Nephron (organoid): ENCODE results near the gene L2HGDH.

Experiments
- H3K27ac Mint-ChIP-seq, 3 experiments: 2 replicates each; pipeline ENCODE4 v1.8.0; 2020; ENCODE audit warnings: mixed read lengths in 3 of 3, mild to moderate bottlenecking in 2 of 3, moderate library complexity in 1 of 3
- H3K27me3 Mint-ChIP-seq: 2 replicates; pipeline ENCODE4 v1.8.0; 2021; ENCODE audit warnings: low read depth, mild to moderate bottlenecking, moderate library complexity, mixed read lengths
- H3K36me3 Mint-ChIP-seq: 2 replicates; pipeline ENCODE4 v1.8.0; 2020; ENCODE audit warnings: low read depth, mixed read lengths
- H3K4me1 Mint-ChIP-seq: 2 replicates; pipeline ENCODE4 v1.8.0; 2020; ENCODE audit warnings: mixed read lengths
- H3K4me3 Mint-ChIP-seq, 3 experiments: 2 replicates each; pipeline ENCODE4 v1.8.0; 2020; ENCODE audit warnings: mild to moderate bottlenecking in 3 of 3, mixed read lengths in 3 of 3, moderate library complexity in 2 of 3
- H3K9me3 Mint-ChIP-seq: 2 replicates; pipeline ENCODE4 v1.8.0; 2020; ENCODE audit warnings: mixed read lengths
- TF ChIP-seq, protein P1 (sequence below), 3 experiments: fragments of 200-600 bp; sonication (generic); IDR thresholded peaks; one replicate each; pipeline ENCODE4 v1.5.0; 2021; ENCODE audit warnings: antibody characterized with exemption in 3 of 3; ENCODE audit not compliant: unreplicated experiment in 3 of 3

The L2HGDH gene

DNA sequence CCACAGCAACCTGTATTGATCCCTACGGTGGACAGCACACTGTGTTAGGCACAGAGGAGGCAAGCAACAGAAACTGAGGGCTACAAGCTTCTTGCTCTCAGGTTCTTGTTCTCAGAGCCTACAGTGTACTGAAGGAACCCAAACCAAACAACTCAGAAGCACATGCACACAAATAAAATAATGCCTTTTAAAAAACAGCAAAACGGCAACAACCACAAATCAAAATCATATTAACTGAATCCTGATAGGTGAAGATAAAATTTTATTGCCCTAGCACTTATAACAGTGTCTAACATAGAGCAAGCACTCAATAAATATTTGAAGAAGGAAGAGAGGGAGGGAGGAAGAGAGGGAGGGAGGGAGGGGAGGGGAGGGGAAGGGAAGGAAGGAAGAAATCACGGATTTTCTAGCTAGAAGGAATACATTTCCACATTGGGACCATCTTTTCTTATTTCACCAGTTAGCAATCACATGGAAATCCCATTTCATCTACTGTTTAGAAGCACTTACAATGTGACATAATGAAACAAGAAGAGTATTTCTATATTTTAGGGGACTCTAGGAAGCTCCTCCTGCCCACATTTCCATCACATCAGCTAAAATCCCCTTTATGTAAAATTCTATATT is 27.3 kb upstream of the L2HGDH start:
- no peaks in the 10 kb centered on the region for H3K27me3 Mint-ChIP-seq
- H3K9me3 Mint-ChIP-seq = no peaks in the 10 kb centered on the region
- no peaks in the 10 kb centered on the region for H3K36me3 Mint-ChIP-seq
- H3K27ac Mint-ChIP-seq = no peak overlapping the region
- H3K4me1 Mint-ChIP-seq = peaks cover 42% of the 10 kb centered on the region
- H3K4me3 Mint-ChIP-seq = no peak overlapping the region
- TF ChIP-seq, protein P1, sequence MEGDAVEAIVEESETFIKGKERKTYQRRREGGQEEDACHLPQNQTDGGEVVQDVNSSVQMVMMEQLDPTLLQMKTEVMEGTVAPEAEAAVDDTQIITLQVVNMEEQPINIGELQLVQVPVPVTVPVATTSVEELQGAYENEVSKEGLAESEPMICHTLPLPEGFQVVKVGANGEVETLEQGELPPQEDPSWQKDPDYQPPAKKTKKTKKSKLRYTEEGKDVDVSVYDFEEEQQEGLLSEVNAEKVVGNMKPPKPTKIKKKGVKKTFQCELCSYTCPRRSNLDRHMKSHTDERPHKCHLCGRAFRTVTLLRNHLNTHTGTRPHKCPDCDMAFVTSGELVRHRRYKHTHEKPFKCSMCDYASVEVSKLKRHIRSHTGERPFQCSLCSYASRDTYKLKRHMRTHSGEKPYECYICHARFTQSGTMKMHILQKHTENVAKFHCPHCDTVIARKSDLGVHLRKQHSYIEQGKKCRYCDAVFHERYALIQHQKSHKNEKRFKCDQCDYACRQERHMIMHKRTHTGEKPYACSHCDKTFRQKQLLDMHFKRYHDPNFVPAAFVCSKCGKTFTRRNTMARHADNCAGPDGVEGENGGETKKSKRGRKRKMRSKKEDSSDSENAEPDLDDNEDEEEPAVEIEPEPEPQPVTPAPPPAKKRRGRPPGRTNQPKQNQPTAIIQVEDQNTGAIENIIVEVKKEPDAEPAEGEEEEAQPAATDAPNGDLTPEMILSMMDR (IDR thresholded peaks at IDR 0.05; ENCODE audit: unreplicated experiment in 3 of 3) = no peak

GRCh38 chr14:50338587-50338986 is 26.6 kb upstream of the L2HGDH start:
- H3K4me3 Mint-ChIP-seq = no peak overlapping the region
- H3K27ac Mint-ChIP-seq = no peak overlapping the region
- no peaks in the 10 kb centered on the region for H3K27me3 Mint-ChIP-seq
- H3K4me1 Mint-ChIP-seq = peaks cover 36% of the 10 kb centered on the region
- H3K9me3 Mint-ChIP-seq = no peaks in the 10 kb centered on the region
- TF ChIP-seq, protein P1 (IDR thresholded peaks at IDR 0.05; ENCODE audit: unreplicated experiment in 3 of 3) = no peak
- no peaks in the 10 kb centered on the region for H3K36me3 Mint-ChIP-seq

GRCh38 chr14:50335989-50336824 is 24.2 kb upstream of the L2HGDH start:
- Mint-ChIP-seq H3K27me3 (no peaks in the 10 kb centered on the region), H3K27ac (peak overlapping the region; percentile 92 to 95 (median 95)), H3K4me1 (peaks cover 19% of the 10 kb centered on the region), H3K4me3 (peak overlapping the region in 2 of 3 experiments; percentile 10 to 31), H3K36me3 (no peaks in the 10 kb centered on the region), H3K9me3 (no peaks in the 10 kb centered on the region)
- TF ChIP-seq, protein P1 (IDR thresholded peaks at IDR 0.05; ENCODE audit: unreplicated experiment in 3 of 3) = no peak

- Mint-ChIP-seq H3K4me1 (peaks cover 15% of the 10 kb centered on the region), H3K4me3 (peak overlapping the region; percentile 1 to 20 (median 12)), H3K36me3 (no peaks in the 10 kb centered on the region), H3K27me3 (no peaks in the 10 kb centered on the region), H3K9me3 (no peaks in the 10 kb centered on the region), H3K27ac (peak overlapping the region; percentile 92 to 95 (median 95))
- TF ChIP-seq, protein P1 (IDR thresholded peaks at IDR 0.05; ENCODE audit: unreplicated experiment in 3 of 3) = no peak
Measured at GRCh38 chr14:50335389-50335788, 23.4 kb upstream of the L2HGDH start.

GRCh38 chr14:50334211-50334610 is 22.2 kb upstream of the L2HGDH start:
- Mint-ChIP-seq H3K36me3 (peaks cover 5% of the 10 kb centered on the region), H3K4me1 (peaks cover 15% of the 10 kb centered on the region), H3K27me3 (no peaks in the 10 kb centered on the region), H3K9me3 (no peaks in the 10 kb centered on the region), H3K4me3 (no peak overlapping the region), H3K27ac (peak overlapping the region in 2 of 3 experiments; percentile 70 to 95)
- TF ChIP-seq, protein P1 (IDR thresholded peaks at IDR 0.05; ENCODE audit: unreplicated experiment in 3 of 3) = no peak
